Esophagus (tissue), 2 donors: ENCODE data around the gene PIAS4. TPM values are rescaled to one million over a fixed set of nuclear protein-coding genes. Genes with fewer than 3 reads are reported as not detected.
"Not testable (repeated sequence)": the region's sequence is repeated elsewhere in the genome, so short reads cannot be mapped to it uniquely, and the experiment has no call there.

ENCODE experiments used
- H3K27ac ChIP-seq, 2 donors: one replicate each; pipeline ENCODE4 v1.5.1; 2013; ENCODE audit warnings: low read depth in 2 of 2, mild to moderate bottlenecking in 2 of 2, inconsistent platforms in 1 of 2, low read length in 1 of 2, moderate library complexity in 1 of 2
- H3K27me3 ChIP-seq, 2 donors: one replicate each; pipeline ENCODE4 v1.6.1; 2013; ENCODE audit warnings: low read length in 2 of 2, control low read depth in 1 of 2, mild to moderate bottlenecking in 1 of 2; ENCODE audit not compliant: insufficient read depth in 2 of 2, control insufficient read depth in 1 of 2
- H3K36me3 ChIP-seq, 2 donors: one replicate each; pipeline ENCODE4 v1.6.1; 2013; ENCODE audit warnings: low read length in 1 of 2; ENCODE audit not compliant: control insufficient read depth in 2 of 2, insufficient read depth in 2 of 2
- H3K4me1 ChIP-seq, 2 donors: one replicate each; pipeline ENCODE4 v1.6.1; 2013; ENCODE audit warnings: low read length in 1 of 2; ENCODE audit not compliant: control insufficient read depth in 2 of 2, insufficient read depth in 2 of 2
- H3K4me3 ChIP-seq, 2 donors: one replicate each; pipeline ENCODE4 v1.5.1; 2013; ENCODE audit warnings: low read length in 2 of 2, mild to moderate bottlenecking in 2 of 2, low read depth in 1 of 2, moderate library complexity in 1 of 2
- H3K9me3 ChIP-seq, 2 donors: one replicate each; pipeline ENCODE4 v1.6.1; 2013; ENCODE audit warnings: mild to moderate bottlenecking in 2 of 2, low read depth in 1 of 2, low read length in 1 of 2, moderate library complexity in 1 of 2; ENCODE audit not compliant: control insufficient read depth in 2 of 2, insufficient read depth in 1 of 2
- whole genome bisulfite sequencing, 2 donors: extraction: QIAGEN DNeasy Blood & Tissue Kit; methylation state at CpG; one replicate each; pipeline ENCODE4 v1.1.7; 2013; 5-methylcytosine and 5-hydroxymethylcytosine counted together
- polyA plus RNA-seq, 2 donors: library from polyadenylated mRNA; stranded (reverse); fragments of 200-250 nt; gene quantifications; one replicate each; pipeline ENCODE4 v1.2.3, GENCODE V29; 2013
- donor health status: healthy with polysubstance abuse.
- donor health status: Bipolar disorder and iron deficiency.

PIAS4 gene
- polyA plus RNA-seq, 2 donors = 9.6 to 10.9 TPM

- H3K9me3 ChIP-seq, H3K4me3 ChIP-seq, H3K4me1 ChIP-seq, H3K36me3 ChIP-seq, H3K27ac ChIP-seq, H3K27me3 ChIP-seq: not testable (repeated sequence)
- 80 to 84% methylated on average over 29 of the region's 29 CpGs for WGBS, 2 donors
Observed at GRCh38 chr19:3998667-3999412, 8.7 kb upstream of the PIAS4 start.

GRCh38 chr19:4000798-4001197 lies 6.7 kb upstream of the PIAS4 start:
- not testable (repeated sequence) for H3K4me1 ChIP-seq, H3K9me3 ChIP-seq, H3K36me3 ChIP-seq, H3K4me3 ChIP-seq, H3K27ac ChIP-seq, H3K27me3 ChIP-seq
- 88 to 92% methylated on average over 5 of the region's 5 CpGs for WGBS, 2 donors

- WGBS, 2 donors = 98% methylated on average over 9 of the region's 9 CpGs
Observed at GRCh38 chr19:4005436-4005835, 2.1 kb upstream of the PIAS4 start.

GRCh38 chr19:4007836-4008539 lies 452 bp downstream of the PIAS4 start:
- no peaks in the 10 kb centered on the region for H3K27me3 ChIP-seq
- H3K4me1 ChIP-seq = peaks cover 7 to 24% of the 10 kb centered on the region in 2 donors
- peak overlapping the region; percentile 70 to 79 for H3K27ac ChIP-seq
- peak overlapping the region; percentile 74 to 96 for H3K4me3 ChIP-seq
- peaks cover 0 to 12% of the 10 kb centered on the region in 2 donors for H3K36me3 ChIP-seq
- H3K9me3 ChIP-seq = peaks cover 0 to 3% of the 10 kb centered on the region in 2 donors
- 0 to 1% methylated on average over 47 to 55 of the region's 55 CpGs for WGBS, 2 donors

More at GRCh38 chr19:4005436-4005835, 2.1 kb upstream of the PIAS4 start:
- not testable (repeated sequence) for H3K4me3 ChIP-seq, H3K36me3 ChIP-seq, H3K9me3 ChIP-seq, H3K27ac ChIP-seq, H3K27me3 ChIP-seq
- peaks cover 4 to 14% of the 10 kb centered on the region in 2 donors for H3K4me1 ChIP-seq

GRCh38 chr19:4009990-4010807 lies 2.7 kb downstream of the PIAS4 start:
- 64% methylated on average over 24 of the region's 24 CpGs for WGBS, 2 donors
- no peaks in the 10 kb centered on the region for H3K27me3 ChIP-seq
- peak overlapping the region in 1 of 2 donors; percentile 28 for H3K27ac ChIP-seq
- peaks cover 7 to 30% of the 10 kb centered on the region in 2 donors for H3K4me1 ChIP-seq
- H3K4me3 ChIP-seq = no peak overlapping the region
- H3K9me3 ChIP-seq = peaks cover 0 to 5% of the 10 kb centered on the region in 2 donors
- peaks cover 8 to 34% of the 10 kb centered on the region in 2 donors for H3K36me3 ChIP-seq

GRCh38 chr19:4010808-4011110 lies 3.2 kb downstream of the PIAS4 start:
- Histone ChIP-seq H3K36me3 (peaks cover 8 to 40% of the 10 kb centered on the region in 2 donors), H3K27me3 (no peaks in the 10 kb centered on the region), H3K4me1 (peaks cover 7 to 30% of the 10 kb centered on the region in 2 donors), H3K27ac (no peak overlapping the region), H3K4me3 (no peak overlapping the region), H3K9me3 (peaks cover 0 to 5% of the 10 kb centered on the region in 2 donors)
- 71 to 73% methylated on average over 14 of the region's 14 CpGs for WGBS, 2 donors

- not testable (repeated sequence) for H3K9me3 ChIP-seq, H3K27me3 ChIP-seq, H3K4me3 ChIP-seq, H3K27ac ChIP-seq
- WGBS, 2 donors = 63 to 76% methylated on average over 6 of the region's 6 CpGs
- peaks cover 8 to 42% of the 10 kb centered on the region in 2 donors for H3K36me3 ChIP-seq
- peaks cover 7 to 33% of the 10 kb centered on the region in 2 donors for H3K4me1 ChIP-seq
Observed at GRCh38 chr19:4011430-4011829, 3.9 kb downstream of the PIAS4 start.

- Histone ChIP-seq H3K9me3 (peaks cover 0 to 5% of the 10 kb centered on the region in 2 donors), H3K4me1 (peaks cover 7 to 35% of the 10 kb centered on the region in 2 donors), H3K4me3 (no peak overlapping the region), H3K36me3 (peaks cover 8 to 47% of the 10 kb centered on the region in 2 donors), H3K27me3 (no peaks in the 10 kb centered on the region), H3K27ac (no peak overlapping the region)
- WGBS, 2 donors = 63 to 78% methylated on average over 27 of the region's 27 CpGs
Observed at GRCh38 chr19:4012092-4012974, 4.8 kb downstream of the PIAS4 start.
